Measurements from ENCODE around the gene LIMS2. TPM values are rescaled to one million over a fixed set of nuclear protein-coding genes. Genes with fewer than 3 reads are reported as not detected.

The LIMS2 gene
- total RNA-seq, 1 experiment from 2014 or later = 8.9 TPM

DNA sequence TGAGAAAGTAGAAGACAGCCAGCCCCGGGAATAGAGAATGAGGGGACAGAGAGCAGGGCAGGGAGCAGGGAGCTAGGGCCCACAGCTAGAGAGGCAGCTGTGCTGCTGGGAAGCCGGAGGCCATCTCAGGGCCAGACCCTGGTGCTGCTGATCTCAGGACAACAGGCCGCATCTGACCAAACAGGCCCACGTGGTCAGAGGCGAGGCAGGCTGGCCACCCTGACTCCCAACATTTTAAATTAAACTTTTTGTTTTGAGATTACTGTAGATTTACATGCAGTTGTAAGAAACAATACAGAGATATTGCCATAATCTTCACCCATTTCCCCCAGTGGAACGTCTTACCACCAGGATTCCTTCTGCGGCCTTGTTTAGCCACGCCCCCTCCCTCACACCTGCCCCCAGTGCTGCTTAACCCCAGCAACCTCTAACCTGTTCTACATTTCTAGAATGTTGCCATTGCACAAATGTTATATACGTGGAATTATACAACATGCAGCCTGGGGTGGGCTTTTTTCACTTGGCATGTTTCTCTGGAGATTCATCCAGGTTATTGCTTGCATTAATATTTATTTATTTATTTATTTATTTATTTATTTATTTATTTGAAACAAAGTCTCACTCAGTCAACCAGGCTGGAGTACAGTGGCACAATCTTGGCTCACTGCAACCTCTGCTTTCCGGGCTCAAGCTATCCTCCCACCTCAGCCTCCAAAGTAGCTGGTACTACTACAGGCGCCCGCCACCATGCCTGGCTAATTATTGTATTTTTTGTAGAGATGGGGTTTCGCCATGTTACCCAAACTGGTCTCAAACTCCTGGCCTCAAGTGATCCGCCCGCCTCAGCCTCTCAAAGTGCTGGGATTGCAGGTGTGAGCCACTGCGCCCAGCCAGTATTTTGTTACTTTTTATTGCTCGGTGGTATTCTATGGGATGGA is 78.0 kb downstream of the LIMS2 start:
- CTCF ChIA-PET = interaction anchor here (0.6 kb wide), 1 partner anchor 19 kb away, joined by 3 read pairs; no protein-coding TSS in a partner anchor
- DNase-seq (ENCODE audit: low read depth, low spot score) (no peak), ATAC-seq (no peak)
- no TSS peak for BruUV-seq (replicated peaks)
- Histone ChIP-seq H3K4me1 (ENCODE audit: control insufficient read depth, insufficient read depth, low read length) (no peaks in the 10 kb centered on the region), H3K27ac (ENCODE audit: low read length) (no peak overlapping the region), H3K9me3 (ENCODE audit: control insufficient read depth, insufficient read depth, low read depth, low read length) (peaks cover 11% of the 10 kb centered on the region; the same call in 1 of the 2 replicates), H3K27me3 (ENCODE audit: control insufficient read depth, insufficient read depth, low read length) (no peaks in the 10 kb centered on the region), H3K4me3 (ENCODE audit: low read depth in 2 of 2, low read length in 2 of 2) (no peak overlapping the region), H3K36me3 (ENCODE audit: control insufficient read depth, insufficient read depth, low read length) (no peaks in the 10 kb centered on the region)
- TF ChIP-seq SIN3A (IDR thresholded peaks at IDR 0.05; ENCODE audit: borderline replicate concordance, insufficient read depth, low read depth, low read length) (no peak), TCF7L2 (IDR thresholded peaks at IDR 0.05; ENCODE audit: low read depth, low read length) (no peak), REST (IDR thresholded peaks at IDR 0.05; ENCODE audit: insufficient read depth in 1 of 2, low read depth in 2 of 2, low read length in 1 of 2) (no peak), POLR2AphosphoS5 (IDR thresholded peaks at IDR 0.05; ENCODE audit: low read depth, low read length) (no peak)
- TF ChIP-seq, protein P1, sequence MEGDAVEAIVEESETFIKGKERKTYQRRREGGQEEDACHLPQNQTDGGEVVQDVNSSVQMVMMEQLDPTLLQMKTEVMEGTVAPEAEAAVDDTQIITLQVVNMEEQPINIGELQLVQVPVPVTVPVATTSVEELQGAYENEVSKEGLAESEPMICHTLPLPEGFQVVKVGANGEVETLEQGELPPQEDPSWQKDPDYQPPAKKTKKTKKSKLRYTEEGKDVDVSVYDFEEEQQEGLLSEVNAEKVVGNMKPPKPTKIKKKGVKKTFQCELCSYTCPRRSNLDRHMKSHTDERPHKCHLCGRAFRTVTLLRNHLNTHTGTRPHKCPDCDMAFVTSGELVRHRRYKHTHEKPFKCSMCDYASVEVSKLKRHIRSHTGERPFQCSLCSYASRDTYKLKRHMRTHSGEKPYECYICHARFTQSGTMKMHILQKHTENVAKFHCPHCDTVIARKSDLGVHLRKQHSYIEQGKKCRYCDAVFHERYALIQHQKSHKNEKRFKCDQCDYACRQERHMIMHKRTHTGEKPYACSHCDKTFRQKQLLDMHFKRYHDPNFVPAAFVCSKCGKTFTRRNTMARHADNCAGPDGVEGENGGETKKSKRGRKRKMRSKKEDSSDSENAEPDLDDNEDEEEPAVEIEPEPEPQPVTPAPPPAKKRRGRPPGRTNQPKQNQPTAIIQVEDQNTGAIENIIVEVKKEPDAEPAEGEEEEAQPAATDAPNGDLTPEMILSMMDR (IDR thresholded peaks at IDR 0.05) = no peak
- POLR2A ChIA-PET = no interaction called here
- in situ Hi-C loops (cut with HindIII; ENCODE audit: low pct_unique_long_range_greater_than_20kb, low sequenced_read_pairs) = no loop called here
- intact Hi-C loops (cut with micrococcal nuclease; ENCODE audit: unreplicated experiment) = no loop called here

DNA sequence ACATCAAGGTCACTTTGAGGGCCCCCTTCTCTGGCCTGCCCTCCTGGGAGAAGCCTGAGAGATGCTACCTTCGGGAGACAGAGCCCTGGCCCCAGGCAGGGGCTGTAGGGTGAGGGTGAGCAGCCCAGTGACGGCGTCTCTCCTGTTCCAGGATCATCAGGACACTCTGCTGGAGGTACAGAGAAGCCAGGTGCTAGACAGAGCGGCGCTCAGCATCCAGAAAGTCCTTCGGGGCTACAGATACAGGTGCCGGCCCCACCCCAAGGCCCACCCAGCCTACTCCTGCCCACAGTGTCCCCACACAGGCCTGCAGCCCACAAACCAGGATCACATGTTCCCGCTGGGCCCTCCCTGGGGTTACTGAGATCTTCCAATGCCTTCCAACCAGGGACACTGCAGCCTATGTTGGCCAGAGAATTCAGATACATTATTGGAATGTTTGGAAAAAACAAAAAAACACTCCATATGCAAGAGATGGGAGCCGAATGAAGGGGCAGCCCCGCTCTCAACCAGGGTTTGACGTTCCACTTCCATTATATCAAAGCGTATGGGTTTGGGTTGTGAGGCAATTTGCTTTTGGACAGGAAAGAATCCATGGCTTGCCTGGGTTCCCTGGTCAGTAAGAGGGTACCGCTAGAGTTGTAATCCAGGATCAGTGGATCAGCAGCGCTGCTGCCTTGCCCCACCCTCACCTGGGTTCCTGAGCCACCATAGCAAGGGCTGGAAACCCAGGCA is 78.9 kb downstream of the LIMS2 start:
- Histone ChIP-seq H3K9me3 (ENCODE audit: control insufficient read depth, insufficient read depth, low read depth, low read length) (peaks cover 2% of the 10 kb centered on the region; the same call in 1 of the 2 replicates), H3K4me1 (ENCODE audit: control insufficient read depth, insufficient read depth, low read length) (no peaks in the 10 kb centered on the region), H3K36me3 (ENCODE audit: control insufficient read depth, insufficient read depth, low read length) (no peaks in the 10 kb centered on the region), H3K27ac (ENCODE audit: low read length) (no peak overlapping the region), H3K4me3 (ENCODE audit: low read depth in 2 of 2, low read length in 2 of 2) (no peak overlapping the region), H3K27me3 (ENCODE audit: control insufficient read depth, insufficient read depth, low read length) (no peaks in the 10 kb centered on the region)
- no peak for TF ChIP-seq POLR2AphosphoS5 (IDR thresholded peaks at IDR 0.05; ENCODE audit: low read depth, low read length)
- no peak for ATAC-seq
- POLR2A ChIA-PET = no interaction called here
- intact Hi-C loops (cut with micrococcal nuclease; ENCODE audit: unreplicated experiment) = no loop called here
- BruUV-seq (replicated peaks) = no TSS peak
- no peak for DNase-seq (ENCODE audit: low read depth, low spot score)
- in situ Hi-C loops (cut with HindIII; ENCODE audit: low pct_unique_long_range_greater_than_20kb, low sequenced_read_pairs) = no loop called here
- CTCF ChIA-PET = interaction anchor here (0.6 kb wide), 1 partner anchor 19 kb away, joined by 3 read pairs; no protein-coding TSS in a partner anchor

Data from Panc1 (cell line).